ENCODE measurements around the gene CBX5. TPM values are rescaled to one million over a fixed set of nuclear protein-coding genes. Genes with fewer than 3 reads are reported as not detected.
"Not testable (repeated sequence)": the region's sequence is repeated elsewhere in the genome, so short reads cannot be mapped to it uniquely, and the experiment has no call there.

Gene CBX5
- total RNA-seq, 1 donor from 2014 or later: 227 TPM

- no peak for DNase-seq (ENCODE audit: extremely low spot score, unreplicated experiment)
- no peaks in the 10 kb centered on the region for H3K27me3 Mint-ChIP-seq
- TF ChIP-seq CTCF (conservative IDR thresholded peaks at IDR 0.05): no peak
- no peaks in the 10 kb centered on the region for H3K9me3 Mint-ChIP-seq
- H3K4me1 Mint-ChIP-seq (ENCODE audit: unreplicated experiment): peaks cover 2% of the 10 kb centered on the region
- no peak overlapping the region for H3K4me3 Mint-ChIP-seq
- H3K27ac Mint-ChIP-seq: peak overlapping the region; percentile 55
- H3K36me3 Mint-ChIP-seq: peaks cover 31% of the 10 kb centered on the region
Measured at GRCh38 chr12:54239620-54240019, 40.3 kb downstream of the CBX5 start.

- H3K27me3 Mint-ChIP-seq: no peaks in the 10 kb centered on the region
- H3K4me3 Mint-ChIP-seq: no peak overlapping the region
Measured at GRCh38 chr12:54238531-54238930, 41.4 kb downstream of the CBX5 start.

GRCh38 chr12:54232790-54233189 is 47.1 kb downstream of the CBX5 start:
- no peaks in the 10 kb centered on the region for H3K27me3 Mint-ChIP-seq
- no peak for DNase-seq (ENCODE audit: extremely low spot score, unreplicated experiment)
- H3K9me3 Mint-ChIP-seq: no peaks in the 10 kb centered on the region
- H3K4me1 Mint-ChIP-seq (ENCODE audit: unreplicated experiment): peaks cover 22% of the 10 kb centered on the region
- H3K36me3 Mint-ChIP-seq: peaks cover 21% of the 10 kb centered on the region
- H3K4me3 Mint-ChIP-seq: no peak overlapping the region
- no peak overlapping the region for H3K27ac Mint-ChIP-seq
- peak; percentile 54 for TF ChIP-seq CTCF (conservative IDR thresholded peaks at IDR 0.05)

More at GRCh38 chr12:54238531-54238930, 41.4 kb downstream of the CBX5 start:
- H3K4me1 Mint-ChIP-seq (ENCODE audit: unreplicated experiment): peaks cover 6% of the 10 kb centered on the region
- H3K9me3 Mint-ChIP-seq: no peaks in the 10 kb centered on the region
- H3K36me3 Mint-ChIP-seq: peaks cover 33% of the 10 kb centered on the region
- no peak for DNase-seq (ENCODE audit: extremely low spot score, unreplicated experiment)
- TF ChIP-seq CTCF (conservative IDR thresholded peaks at IDR 0.05): no peak
- peak overlapping the region; percentile 24 for H3K27ac Mint-ChIP-seq

- H3K27me3 Mint-ChIP-seq; H3K27ac Mint-ChIP-seq; H3K9me3 Mint-ChIP-seq; DNase-seq (ENCODE audit: extremely low spot score, unreplicated experiment); H3K4me3 Mint-ChIP-seq: not testable (repeated sequence)
- Mint-ChIP-seq H3K4me1 (ENCODE audit: unreplicated experiment) (peaks cover 26% of the 10 kb centered on the region), H3K36me3 (peaks cover 16% of the 10 kb centered on the region)
Measured at GRCh38 chr12:54231269-54231668, 48.7 kb downstream of the CBX5 start.

GRCh38 chr12:54230555-54230954 is 49.4 kb downstream of the CBX5 start:
- no peak overlapping the region for H3K27ac Mint-ChIP-seq
- no peak for TF ChIP-seq CTCF (conservative IDR thresholded peaks at IDR 0.05)
- peaks cover 11% of the 10 kb centered on the region for H3K36me3 Mint-ChIP-seq
- H3K4me3 Mint-ChIP-seq: no peak overlapping the region
- no peaks in the 10 kb centered on the region for H3K9me3 Mint-ChIP-seq
- peaks cover 26% of the 10 kb centered on the region for H3K4me1 Mint-ChIP-seq (ENCODE audit: unreplicated experiment)
- H3K27me3 Mint-ChIP-seq: no peaks in the 10 kb centered on the region
- no peak for DNase-seq (ENCODE audit: extremely low spot score, unreplicated experiment)

GRCh38 chr12:54229624-54230212 is 50.2 kb downstream of the CBX5 start:
- peaks cover 9% of the 10 kb centered on the region for H3K36me3 Mint-ChIP-seq
- peak overlapping the region; percentile 12 for H3K27ac Mint-ChIP-seq
- no peak overlapping the region for H3K4me3 Mint-ChIP-seq
- H3K4me1 Mint-ChIP-seq (ENCODE audit: unreplicated experiment): peaks cover 25% of the 10 kb centered on the region
- H3K27me3 Mint-ChIP-seq: no peaks in the 10 kb centered on the region
- DNase-seq (ENCODE audit: extremely low spot score, unreplicated experiment): no peak
- no peak for TF ChIP-seq CTCF (conservative IDR thresholded peaks at IDR 0.05)
- no peaks in the 10 kb centered on the region for H3K9me3 Mint-ChIP-seq
